CD14-positive monocyte (primary cell): ENCODE data around the gene SLC37A3. TPM values are rescaled to one million over a fixed set of nuclear protein-coding genes. Genes with fewer than 3 reads are reported as not detected.

ENCODE experiments used
- DNase-seq, 3 donors: peaks; one replicate each; pipeline ENCODE4 v3.0.0-alpha.2; 2011 to 2022
- H2AFZ ChIP-seq: 2 replicates; pipeline ENCODE4 v1.6.0; 2012; ENCODE audit warnings: mild to moderate bottlenecking, low read depth, low read length, inconsistent platforms; ENCODE audit not compliant: insufficient read depth, poor library complexity, severe bottlenecking
- H3K27ac ChIP-seq, 2 donors: 1 replicate in 1 of 2; 2 replicates in 1 of 2; pipeline ENCODE4 v1.5.1; 2012 to 2013; ENCODE audit warnings: low read length in 2 of 2, control low read depth in 1 of 2, inconsistent platforms in 1 of 2, low read depth in 1 of 2, mild to moderate bottlenecking in 1 of 2
- H3K27me3 ChIP-seq, 2 donors: one replicate each; pipeline versions ENCODE4 v1.6.0 to v1.6.1; 2011 to 2013; ENCODE audit warnings: low read length in 2 of 2; ENCODE audit not compliant: control insufficient read depth in 2 of 2, insufficient read depth in 2 of 2
- H3K36me3 ChIP-seq, 2 donors: replicated peaks in 1 of 2; 1 replicate in 1 of 2; 2 replicates in 1 of 2; pipeline versions ENCODE4 v1.5.1 to v1.6.1; 2012 to 2013; ENCODE audit warnings: low read length in 2 of 2, control low read depth in 1 of 2, inconsistent platforms in 1 of 2, mild to moderate bottlenecking in 1 of 2; ENCODE audit not compliant: insufficient read depth in 2 of 2, control insufficient read depth in 1 of 2
- H3K4me1 ChIP-seq, 2 donors: 1 replicate in 1 of 2; 2 replicates in 1 of 2; pipeline versions ENCODE4 v1.5.1 to v1.6.1; 2012 to 2013; ENCODE audit warnings: low read length in 2 of 2, control low read depth in 1 of 2, inconsistent platforms in 1 of 2, mild to moderate bottlenecking in 1 of 2, moderate library complexity in 1 of 2; ENCODE audit not compliant: insufficient read depth in 2 of 2, control insufficient read depth in 1 of 2
- H3K4me2 ChIP-seq: replicated peaks from 2 replicates; pipeline ENCODE3; 2012; ENCODE audit warnings: low read length, moderate library complexity, mild to moderate bottlenecking; ENCODE audit not compliant: poor library complexity, severe bottlenecking; ENCODE audit errors: extremely low read depth
- H3K4me3 ChIP-seq, 3 experiments: fragments of 200-600 bp in 1 of 3; sonication (generic) in 1 of 3; replicated peaks in 1 of 3; 1 replicate in 2 of 3; 2 replicates in 1 of 3; pipeline ENCODE4 v1.5.1; 2011 to 2013; ENCODE audit warnings: low read length in 3 of 3, mild to moderate bottlenecking in 3 of 3, control low read depth in 2 of 3, low read depth in 2 of 3, inconsistent platforms in 1 of 3, moderate library complexity in 1 of 3
- H3K79me2 ChIP-seq: 2 replicates; pipeline ENCODE4 v1.6.0; 2012; ENCODE audit warnings: mild to moderate bottlenecking, control low read depth, inconsistent platforms, low read length, moderate library complexity; ENCODE audit not compliant: insufficient read depth
- H3K9ac ChIP-seq: 2 replicates; pipeline ENCODE4 v1.6.0; 2017; ENCODE audit warnings: low read length, mild to moderate bottlenecking; ENCODE audit not compliant: insufficient read depth, poor library complexity, severe bottlenecking
- H3K9me3 ChIP-seq, 2 donors: replicated peaks in 1 of 2; 1 replicate in 1 of 2; 2 replicates in 1 of 2; pipeline versions ENCODE4 v1.5.1 to v1.6.1; 2012 to 2013; ENCODE audit warnings: low read length in 2 of 2, control low read depth in 1 of 2; ENCODE audit not compliant: control insufficient read depth in 1 of 2, insufficient read depth in 1 of 2
- H4K20me1 ChIP-seq: 2 replicates; pipeline ENCODE4 v1.6.0; 2012; ENCODE audit warnings: mild to moderate bottlenecking, low read length, control low read depth, moderate library complexity; ENCODE audit not compliant: insufficient read depth
- H3K27ac Mint-ChIP-seq, 7 donors: one replicate each; pipeline ENCODE4 v1.8.0; 2020; ENCODE audit warnings: mild to moderate bottlenecking in 7 of 7, mixed read lengths in 7 of 7, moderate library complexity in 6 of 7, inconsistent platforms in 2 of 7
- H3K27me3 Mint-ChIP-seq, 3 donors: one replicate each; pipeline ENCODE4 v1.8.0; 2021 to 2022; ENCODE audit warnings: low read depth in 3 of 3, mild to moderate bottlenecking in 3 of 3, mixed read lengths in 3 of 3, moderate library complexity in 3 of 3, inconsistent platforms in 1 of 3
- H3K36me3 Mint-ChIP-seq, 2 donors: one replicate each; pipeline ENCODE4 v1.8.0; 2020; ENCODE audit warnings: mixed read lengths in 2 of 2, inconsistent platforms in 1 of 2, mild to moderate bottlenecking in 1 of 2
- H3K4me1 Mint-ChIP-seq: one replicate; pipeline ENCODE4 v1.8.0; 2020; ENCODE audit warnings: mild to moderate bottlenecking, mixed read lengths
- H3K4me3 Mint-ChIP-seq, 2 donors: one replicate each; pipeline ENCODE4 v1.8.0; 2020; ENCODE audit warnings: mild to moderate bottlenecking in 2 of 2, mixed read lengths in 2 of 2, moderate library complexity in 1 of 2
- H3K9me3 Mint-ChIP-seq, 7 donors: one replicate each; pipeline ENCODE4 v1.8.0; 2020 to 2022; ENCODE audit warnings: mixed read lengths in 7 of 7, mild to moderate bottlenecking in 6 of 7, moderate library complexity in 6 of 7, inconsistent platforms in 2 of 7
- WGBS: methylation state at CpG from one replicate; pipeline ENCODE4 v1.1.5; 2013; ENCODE audit warnings: missing lambda C conversion rate; ENCODE audit not compliant: insufficient coverage; 5-methylcytosine and 5-hydroxymethylcytosine counted together
- intact Hi-C, 2 donors: fragments of 100-400 bp; cut with micrococcal nuclease; formaldehyde crosslinking; loops; one replicate each; pipeline versions ENCODE4 v1.15.0 to v1.15.1; 2023
- polyA plus RNA-seq, 3 donors: library from polyadenylated mRNA; depleted of rRNA in 1 of 3; unstranded in 2 of 3; stranded (reverse) in 1 of 3; fragments of 300-500 nt in 2 of 3; fragments of >200 nt in 1 of 3; fragmentation: Illumina TruSeq in 2 of 3; gene quantifications; 1 replicate in 2 of 3; 2 replicates in 1 of 3; pipeline ENCODE4 v1.2.3, GENCODE V29; 2012 to 2021
- TF ChIP-seq, protein P1 (sequence below): fragments of 200-600 bp; IDR thresholded peaks from one replicate; pipeline ENCODE4 v1.8.0; 2022; ENCODE audit warnings: antibody characterized with exemption, mild to moderate bottlenecking

SLC37A3 gene
- polyA plus RNA-seq, 3 donors, result 3.1 to 26.1 (median 5.2) TPM

DNA sequence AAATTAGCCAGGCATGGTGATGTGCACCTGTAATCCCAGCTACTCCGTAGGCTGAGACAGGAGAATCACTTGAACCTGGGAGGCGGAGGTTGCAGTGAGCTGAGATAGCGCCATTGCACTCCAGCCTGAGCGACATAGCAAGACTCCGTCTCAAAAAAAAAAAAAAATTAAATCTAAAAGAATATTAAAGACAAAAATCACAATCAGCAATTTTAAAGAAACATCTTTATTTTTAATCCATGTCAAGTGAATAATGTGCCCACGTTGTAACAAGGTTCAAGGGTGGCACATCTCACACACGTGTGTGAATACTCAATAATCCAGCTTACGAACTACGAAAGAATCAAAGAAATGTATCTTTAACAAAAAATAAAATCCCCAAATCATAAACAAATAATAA lies 23.0 kb downstream of the SLC37A3 start:
- H3K4me1 ChIP-seq, result no peaks in the 10 kb centered on the region
- Mint-ChIP-seq H3K36me3 (peaks cover 54 to 84% of the 10 kb centered on the region in 2 donors), H3K4me1 (peaks cover 2% of the 10 kb centered on the region), H3K27me3 (peaks cover 3 to 4% (median 3%) of the 10 kb centered on the region in 3 donors), H3K9me3 (peaks cover 0 to 1% (median 0%) of the 10 kb centered on the region in 7 donors), H3K4me3 (no peak overlapping the region), H3K27ac (no peak overlapping the region)
- no peak overlapping the region for H3K9ac ChIP-seq
- peaks cover 15 to 41% of the 10 kb centered on the region in 2 donors for H3K36me3 ChIP-seq
- no peak overlapping the region for H3K4me3 ChIP-seq
- TF ChIP-seq, protein P1, sequence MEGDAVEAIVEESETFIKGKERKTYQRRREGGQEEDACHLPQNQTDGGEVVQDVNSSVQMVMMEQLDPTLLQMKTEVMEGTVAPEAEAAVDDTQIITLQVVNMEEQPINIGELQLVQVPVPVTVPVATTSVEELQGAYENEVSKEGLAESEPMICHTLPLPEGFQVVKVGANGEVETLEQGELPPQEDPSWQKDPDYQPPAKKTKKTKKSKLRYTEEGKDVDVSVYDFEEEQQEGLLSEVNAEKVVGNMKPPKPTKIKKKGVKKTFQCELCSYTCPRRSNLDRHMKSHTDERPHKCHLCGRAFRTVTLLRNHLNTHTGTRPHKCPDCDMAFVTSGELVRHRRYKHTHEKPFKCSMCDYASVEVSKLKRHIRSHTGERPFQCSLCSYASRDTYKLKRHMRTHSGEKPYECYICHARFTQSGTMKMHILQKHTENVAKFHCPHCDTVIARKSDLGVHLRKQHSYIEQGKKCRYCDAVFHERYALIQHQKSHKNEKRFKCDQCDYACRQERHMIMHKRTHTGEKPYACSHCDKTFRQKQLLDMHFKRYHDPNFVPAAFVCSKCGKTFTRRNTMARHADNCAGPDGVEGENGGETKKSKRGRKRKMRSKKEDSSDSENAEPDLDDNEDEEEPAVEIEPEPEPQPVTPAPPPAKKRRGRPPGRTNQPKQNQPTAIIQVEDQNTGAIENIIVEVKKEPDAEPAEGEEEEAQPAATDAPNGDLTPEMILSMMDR, result no peak
- H3K27ac ChIP-seq, result no peak overlapping the region
- no peaks in the 10 kb centered on the region for H3K9me3 ChIP-seq
- H3K79me2 ChIP-seq, result no peaks in the 10 kb centered on the region
- no peak for DNase-seq
- H3K27me3 ChIP-seq, result no peaks in the 10 kb centered on the region
- no peak overlapping the region for H3K4me2 ChIP-seq
- H4K20me1 ChIP-seq, result no peaks in the 10 kb centered on the region
- 100% methylated on average over 6 of the region's 9 CpGs for WGBS
- H2AFZ ChIP-seq, result no peak overlapping the region
- intact Hi-C loops, result no loop called here

DNA sequence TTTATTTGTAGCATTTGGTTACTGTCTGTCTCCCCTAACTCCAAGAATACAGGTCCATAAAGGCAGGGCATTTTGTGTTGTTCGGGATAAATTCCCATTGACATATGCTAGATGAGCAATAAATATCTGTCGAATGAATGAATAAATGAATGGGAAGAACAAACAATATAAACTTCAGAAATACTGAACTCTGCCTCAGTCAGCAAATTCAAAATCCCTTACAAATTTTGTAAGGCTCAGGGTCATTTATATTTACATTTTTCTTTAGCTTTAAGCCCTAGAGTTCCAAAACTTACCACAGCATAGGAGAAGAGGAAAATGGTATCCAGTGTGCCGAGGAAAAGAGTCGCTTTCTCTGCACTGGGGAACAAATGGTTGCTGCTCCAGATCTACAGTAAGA lies 29.0 kb downstream of the SLC37A3 start:
- no CpG with 5 or more reads among the region's 4 CpGs for WGBS
- Histone ChIP-seq H3K27ac (no peak overlapping the region), H3K4me2 (no peak overlapping the region), H3K4me3 (no peak overlapping the region), H3K9ac (no peak overlapping the region), H3K9me3 (no peaks in the 10 kb centered on the region), H2AFZ (no peak overlapping the region), H3K79me2 (no peaks in the 10 kb centered on the region), H3K27me3 (no peaks in the 10 kb centered on the region), H3K36me3 (peaks cover 6 to 15% of the 10 kb centered on the region in 2 donors), H4K20me1 (no peaks in the 10 kb centered on the region), H3K4me1 (no peaks in the 10 kb centered on the region)
- Mint-ChIP-seq H3K36me3 (peaks cover 43 to 70% of the 10 kb centered on the region in 2 donors), H3K27me3 (peaks cover 0 to 2% (median 2%) of the 10 kb centered on the region in 3 donors), H3K9me3 (peaks cover 0 to 3% (median 0%) of the 10 kb centered on the region in 7 donors), H3K4me1 (peaks cover 5% of the 10 kb centered on the region), H3K4me3 (no peak overlapping the region), H3K27ac (no peak overlapping the region)
- no peak for DNase-seq
- intact Hi-C loops, result no loop called here
- TF ChIP-seq, protein P1, result no peak
